SK-N-SH (cell line): ENCODE results near the gene P2RY12. TPM values are rescaled to one million over a fixed set of nuclear protein-coding genes. Genes with fewer than 3 reads are reported as not detected.

ENCODE experiments used
- CTCF ChIA-PET: fragments of 300-600, 350-600 bp; formaldehyde crosslinking; extraction: SDS; loops from one replicate; lab custom pipeline; 2021; lab: Yijun Ruan, JAX
- POLR2A ChIA-PET: fragments of 350-600 bp; sonication (Branson Sonifier 250); formaldehyde crosslinking; extraction: SDS; loops from one replicate; lab custom pipeline; 2020; ENCODE audit warnings: antibody characterized with exemption, inconsistent platforms; lab: Yijun Ruan, JAX
- DNase-seq: peaks from one replicate; pipeline ENCODE4 v3.0.0; 2012
- H2AFZ ChIP-seq: fragments of 200-600 bp; sonication (generic); 2 replicates; pipeline ENCODE4 v1.8.1; 2016; ENCODE audit warnings: antibody characterized with exemption, mild to moderate bottlenecking, low read depth
- H3F3A ChIP-seq: fragments of 200-600 bp; sonication (generic); replicated peaks from 2 replicates; pipeline ENCODE3; 2016; ENCODE audit warnings: antibody characterized with exemption, mild to moderate bottlenecking; ENCODE audit not compliant: insufficient read depth
- H3K27ac ChIP-seq, 2 experiments: fragments of 200-500 bp in 1 of 2; fragments of 200-600 bp in 1 of 2; sonication (Bioruptor generic) in 1 of 2; sonication (generic), shearing (Covaris generic) in 1 of 2; 2 replicates each; pipeline versions ENCODE4 v1.5.1 to v1.6.1; 2014 to 2016; ENCODE audit warnings: low read depth in 2 of 2, inconsistent platforms in 1 of 2, low read length in 1 of 2, mild to moderate bottlenecking in 1 of 2, mixed read lengths in 1 of 2
- H3K27me3 ChIP-seq: fragments of 200-600 bp; sonication (generic), shearing (Covaris generic); 2 replicates; pipeline ENCODE4 v1.6.1; 2016; ENCODE audit warnings: mixed run types; ENCODE audit not compliant: insufficient read depth
- H3K36me3 ChIP-seq, 2 experiments: fragments of 200-500 bp in 1 of 2; fragments of 200-600 bp in 1 of 2; sonication (Bioruptor generic) in 1 of 2; sonication (generic) in 1 of 2; replicated peaks in 1 of 2; 2 replicates each; pipeline versions ENCODE3 to v1.5.1; 2014 to 2016; ENCODE audit warnings: low read length in 1 of 2, mild to moderate bottlenecking in 1 of 2; ENCODE audit not compliant: insufficient read depth in 2 of 2, control insufficient read depth in 1 of 2
- H3K4me1 ChIP-seq, 2 experiments: fragments of 200-500 bp in 1 of 2; fragments of 200-600 bp in 1 of 2; sonication (Bioruptor generic) in 1 of 2; sonication (generic), shearing (Covaris generic) in 1 of 2; 2 replicates each; pipeline versions ENCODE4 v1.5.1 to v1.6.1; 2014 to 2016; ENCODE audit warnings: low read depth in 1 of 2, low read length in 1 of 2, mixed run types in 1 of 2; ENCODE audit not compliant: insufficient read depth in 2 of 2, control insufficient read depth in 1 of 2
- H3K4me2 ChIP-seq: fragments of 200-600 bp; sonication (generic), shearing (Covaris generic); 2 replicates; pipeline ENCODE4 v1.6.1; 2017; ENCODE audit warnings: mixed run types
- H3K4me3 ChIP-seq, 2 experiments: fragments of 200-500 bp in 1 of 2; fragments of 200-600 bp in 1 of 2; sonication (Bioruptor generic) in 1 of 2; sonication (generic), shearing (Covaris generic) in 1 of 2; 2 replicates each; pipeline versions ENCODE4 v1.5.1 to v1.8.1; 2014 to 2016; ENCODE audit warnings: low read depth in 2 of 2, inconsistent platforms in 1 of 2, low read length in 1 of 2, mild to moderate bottlenecking in 1 of 2, mixed read lengths in 1 of 2, moderate library complexity in 1 of 2
- H3K79me2 ChIP-seq: fragments of 200-600 bp; sonication (generic); 2 replicates; pipeline ENCODE4 v1.8.1; 2017; ENCODE audit warnings: mild to moderate bottlenecking; ENCODE audit not compliant: insufficient read depth
- H3K9ac ChIP-seq: fragments of 200-600 bp; sonication (generic); 2 replicates; pipeline ENCODE4 v1.6.1; 2017; ENCODE audit warnings: mixed run types
- H3K9me2 ChIP-seq: fragments of 200-600 bp; sonication (generic); 2 replicates; pipeline ENCODE4 v1.6.1; 2017; ENCODE audit warnings: mixed run types
- H3K9me3 ChIP-seq: fragments of 200-600 bp; sonication (generic); 2 replicates; pipeline ENCODE4 v1.6.1; 2017; ENCODE audit warnings: mixed run types, mild to moderate bottlenecking, moderate library complexity
- H4K20me1 ChIP-seq: fragments of 200-600 bp; sonication (generic); 2 replicates; pipeline ENCODE4 v1.6.1; 2017; ENCODE audit warnings: mild to moderate bottlenecking, mixed run types; ENCODE audit not compliant: insufficient read depth
- CHD2 ChIP-seq: fragments of 150-350 bp; IDR thresholded peaks from 2 replicates; pipeline ENCODE4 v1.6.1; 2018; ENCODE audit warnings: low read length; ENCODE audit not compliant: partially characterized antibody
- EZH2phosphoT487 ChIP-seq: fragments of 200-600 bp; sonication (generic); IDR thresholded peaks from 2 replicates; pipeline ENCODE4 v1.6.1; 2017; ENCODE audit warnings: low read depth, mixed run types, mild to moderate bottlenecking, antibody characterized with exemption, moderate library complexity, borderline replicate concordance
- FOSL2 ChIP-seq: IDR thresholded peaks from 2 replicates; pipeline ENCODE4 v1.4.0; 2012; ENCODE audit warnings: low read depth, mild to moderate bottlenecking, moderate library complexity, borderline replicate concordance
- FOXM1 ChIP-seq: IDR thresholded peaks from 2 replicates; pipeline ENCODE4 v1.4.0; 2012; ENCODE audit warnings: low read depth, mild to moderate bottlenecking
- JUND ChIP-seq: IDR thresholded peaks from 2 replicates; pipeline ENCODE4 v1.4.0; 2012
- MEF2A ChIP-seq: IDR thresholded peaks from 2 replicates; pipeline ENCODE4 v1.4.0; 2012; ENCODE audit warnings: low read depth, borderline replicate concordance
- NFIC ChIP-seq: IDR thresholded peaks from 2 replicates; pipeline ENCODE4 v1.4.0; 2012; ENCODE audit warnings: borderline replicate concordance
- POLR2AphosphoS5 ChIP-seq: IDR thresholded peaks from 2 replicates; pipeline ENCODE4 v1.6.1; 2012; ENCODE audit warnings: low read depth, low read length
- RAD21 ChIP-seq: IDR thresholded peaks from 2 replicates; pipeline ENCODE4 v1.6.1; 2012; ENCODE audit warnings: mild to moderate bottlenecking, low read length
- SIN3A ChIP-seq: IDR thresholded peaks from 2 replicates; pipeline ENCODE4 v1.6.1; 2012; ENCODE audit warnings: low read depth, mild to moderate bottlenecking, low read length, moderate library complexity, borderline replicate concordance
- SMC3 ChIP-seq: IDR thresholded peaks from 2 replicates; pipeline ENCODE4 v1.6.1; 2012; ENCODE audit warnings: low read depth, low read length, improper control_type of control experiment
- TCF12 ChIP-seq: IDR thresholded peaks from 2 replicates; pipeline ENCODE4 v1.4.0; 2012
- YY1 ChIP-seq: IDR thresholded peaks from 2 replicates; pipeline ENCODE4 v1.4.0; 2012; ENCODE audit warnings: low read depth, mild to moderate bottlenecking
- WGBS: methylation state at CpG from one replicate; pipeline ENCODE4 v1.1.6; 2017; ENCODE audit warnings: low lambda C conversion rate; 5-methylcytosine and 5-hydroxymethylcytosine counted together
- polyA plus RNA-seq, 3 experiments: library from polyadenylated mRNA; depleted of rRNA; stranded (reverse); fragments of >200 nt; gene quantifications; 2 replicates each; pipeline ENCODE4 v1.2.3, GENCODE V29; 2012
- TF ChIP-seq, protein P1 (sequence below): IDR thresholded peaks from 2 replicates; pipeline ENCODE4 v1.6.1; 2012; ENCODE audit warnings: mild to moderate bottlenecking, low read depth, low read length, moderate library complexity
- TF ChIP-seq, protein P2 (sequence below): fragments of 200-600 bp; sonication (generic); IDR thresholded peaks from 2 replicates; pipeline ENCODE4 v1.6.1; 2017; ENCODE audit warnings: antibody characterized with exemption, mild to moderate bottlenecking, moderate library complexity
- TF ChIP-seq, protein P3 (sequence below): IDR thresholded peaks from 2 replicates; pipeline ENCODE4; 2012
- TF ChIP-seq, protein P4 (sequence below): IDR thresholded peaks from 2 replicates; pipeline ENCODE4 v1.4.0; 2012; ENCODE audit warnings: low read depth
- TF ChIP-seq, protein P5 (sequence below): IDR thresholded peaks from 2 replicates; pipeline ENCODE4 v1.4.0; 2012; ENCODE audit warnings: low read depth, borderline replicate concordance

The P2RY12 gene
- polyA plus RNA-seq, 1 of the 3 experiments (the other 2 are of a cell fraction): not detected

DNA sequence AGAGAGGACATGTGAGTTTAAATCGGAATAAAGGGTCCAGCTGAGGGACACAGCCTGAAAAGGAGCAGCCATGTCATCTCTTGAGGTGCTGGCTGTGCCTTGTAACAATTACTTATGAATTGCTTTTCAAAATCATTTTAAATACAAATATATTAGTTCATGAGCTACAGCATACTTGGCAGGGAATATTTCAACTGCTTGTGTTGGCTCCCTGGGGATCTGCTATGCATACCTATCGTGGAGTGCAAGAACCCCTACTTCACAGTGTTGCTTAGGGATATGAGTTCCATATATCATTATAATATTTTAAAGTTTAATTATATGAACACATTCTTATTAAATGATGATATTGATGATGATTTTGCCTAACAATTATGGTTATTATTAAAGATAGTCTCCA lies 87.1 kb downstream of the P2RY12 start:
- H3K9me3 ChIP-seq: no peaks in the 10 kb centered on the region
- TF ChIP-seq NFIC (no peak), POLR2AphosphoS5 (no peak), SMC3 (no peak), TCF12 (no peak), MEF2A (no peak), FOXM1 (no peak), EZH2phosphoT487 (no peak), YY1 (no peak), CHD2 (no peak), FOSL2 (no peak), RAD21 (no peak), SIN3A (no peak), JUND (no peak)
- TF ChIP-seq, protein P1, sequence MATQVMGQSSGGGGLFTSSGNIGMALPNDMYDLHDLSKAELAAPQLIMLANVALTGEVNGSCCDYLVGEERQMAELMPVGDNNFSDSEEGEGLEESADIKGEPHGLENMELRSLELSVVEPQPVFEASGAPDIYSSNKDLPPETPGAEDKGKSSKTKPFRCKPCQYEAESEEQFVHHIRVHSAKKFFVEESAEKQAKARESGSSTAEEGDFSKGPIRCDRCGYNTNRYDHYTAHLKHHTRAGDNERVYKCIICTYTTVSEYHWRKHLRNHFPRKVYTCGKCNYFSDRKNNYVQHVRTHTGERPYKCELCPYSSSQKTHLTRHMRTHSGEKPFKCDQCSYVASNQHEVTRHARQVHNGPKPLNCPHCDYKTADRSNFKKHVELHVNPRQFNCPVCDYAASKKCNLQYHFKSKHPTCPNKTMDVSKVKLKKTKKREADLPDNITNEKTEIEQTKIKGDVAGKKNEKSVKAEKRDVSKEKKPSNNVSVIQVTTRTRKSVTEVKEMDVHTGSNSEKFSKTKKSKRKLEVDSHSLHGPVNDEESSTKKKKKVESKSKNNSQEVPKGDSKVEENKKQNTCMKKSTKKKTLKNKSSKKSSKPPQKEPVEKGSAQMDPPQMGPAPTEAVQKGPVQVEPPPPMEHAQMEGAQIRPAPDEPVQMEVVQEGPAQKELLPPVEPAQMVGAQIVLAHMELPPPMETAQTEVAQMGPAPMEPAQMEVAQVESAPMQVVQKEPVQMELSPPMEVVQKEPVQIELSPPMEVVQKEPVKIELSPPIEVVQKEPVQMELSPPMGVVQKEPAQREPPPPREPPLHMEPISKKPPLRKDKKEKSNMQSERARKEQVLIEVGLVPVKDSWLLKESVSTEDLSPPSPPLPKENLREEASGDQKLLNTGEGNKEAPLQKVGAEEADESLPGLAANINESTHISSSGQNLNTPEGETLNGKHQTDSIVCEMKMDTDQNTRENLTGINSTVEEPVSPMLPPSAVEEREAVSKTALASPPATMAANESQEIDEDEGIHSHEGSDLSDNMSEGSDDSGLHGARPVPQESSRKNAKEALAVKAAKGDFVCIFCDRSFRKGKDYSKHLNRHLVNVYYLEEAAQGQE: no peak
- TF ChIP-seq, protein P2, sequence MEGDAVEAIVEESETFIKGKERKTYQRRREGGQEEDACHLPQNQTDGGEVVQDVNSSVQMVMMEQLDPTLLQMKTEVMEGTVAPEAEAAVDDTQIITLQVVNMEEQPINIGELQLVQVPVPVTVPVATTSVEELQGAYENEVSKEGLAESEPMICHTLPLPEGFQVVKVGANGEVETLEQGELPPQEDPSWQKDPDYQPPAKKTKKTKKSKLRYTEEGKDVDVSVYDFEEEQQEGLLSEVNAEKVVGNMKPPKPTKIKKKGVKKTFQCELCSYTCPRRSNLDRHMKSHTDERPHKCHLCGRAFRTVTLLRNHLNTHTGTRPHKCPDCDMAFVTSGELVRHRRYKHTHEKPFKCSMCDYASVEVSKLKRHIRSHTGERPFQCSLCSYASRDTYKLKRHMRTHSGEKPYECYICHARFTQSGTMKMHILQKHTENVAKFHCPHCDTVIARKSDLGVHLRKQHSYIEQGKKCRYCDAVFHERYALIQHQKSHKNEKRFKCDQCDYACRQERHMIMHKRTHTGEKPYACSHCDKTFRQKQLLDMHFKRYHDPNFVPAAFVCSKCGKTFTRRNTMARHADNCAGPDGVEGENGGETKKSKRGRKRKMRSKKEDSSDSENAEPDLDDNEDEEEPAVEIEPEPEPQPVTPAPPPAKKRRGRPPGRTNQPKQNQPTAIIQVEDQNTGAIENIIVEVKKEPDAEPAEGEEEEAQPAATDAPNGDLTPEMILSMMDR: no peak
- TF ChIP-seq, protein P3, sequence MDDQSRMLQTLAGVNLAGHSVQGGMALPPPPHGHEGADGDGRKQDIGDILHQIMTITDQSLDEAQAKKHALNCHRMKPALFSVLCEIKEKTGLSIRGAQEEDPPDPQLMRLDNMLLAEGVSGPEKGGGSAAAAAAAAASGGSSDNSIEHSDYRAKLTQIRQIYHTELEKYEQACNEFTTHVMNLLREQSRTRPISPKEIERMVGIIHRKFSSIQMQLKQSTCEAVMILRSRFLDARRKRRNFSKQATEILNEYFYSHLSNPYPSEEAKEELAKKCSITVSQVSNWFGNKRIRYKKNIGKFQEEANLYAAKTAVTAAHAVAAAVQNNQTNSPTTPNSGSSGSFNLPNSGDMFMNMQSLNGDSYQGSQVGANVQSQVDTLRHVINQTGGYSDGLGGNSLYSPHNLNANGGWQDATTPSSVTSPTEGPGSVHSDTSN: no peak
- TF ChIP-seq, protein P4, sequence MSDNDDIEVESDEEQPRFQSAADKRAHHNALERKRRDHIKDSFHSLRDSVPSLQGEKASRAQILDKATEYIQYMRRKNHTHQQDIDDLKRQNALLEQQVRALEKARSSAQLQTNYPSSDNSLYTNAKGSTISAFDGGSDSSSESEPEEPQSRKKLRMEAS: no peak
- TF ChIP-seq, protein P5, sequence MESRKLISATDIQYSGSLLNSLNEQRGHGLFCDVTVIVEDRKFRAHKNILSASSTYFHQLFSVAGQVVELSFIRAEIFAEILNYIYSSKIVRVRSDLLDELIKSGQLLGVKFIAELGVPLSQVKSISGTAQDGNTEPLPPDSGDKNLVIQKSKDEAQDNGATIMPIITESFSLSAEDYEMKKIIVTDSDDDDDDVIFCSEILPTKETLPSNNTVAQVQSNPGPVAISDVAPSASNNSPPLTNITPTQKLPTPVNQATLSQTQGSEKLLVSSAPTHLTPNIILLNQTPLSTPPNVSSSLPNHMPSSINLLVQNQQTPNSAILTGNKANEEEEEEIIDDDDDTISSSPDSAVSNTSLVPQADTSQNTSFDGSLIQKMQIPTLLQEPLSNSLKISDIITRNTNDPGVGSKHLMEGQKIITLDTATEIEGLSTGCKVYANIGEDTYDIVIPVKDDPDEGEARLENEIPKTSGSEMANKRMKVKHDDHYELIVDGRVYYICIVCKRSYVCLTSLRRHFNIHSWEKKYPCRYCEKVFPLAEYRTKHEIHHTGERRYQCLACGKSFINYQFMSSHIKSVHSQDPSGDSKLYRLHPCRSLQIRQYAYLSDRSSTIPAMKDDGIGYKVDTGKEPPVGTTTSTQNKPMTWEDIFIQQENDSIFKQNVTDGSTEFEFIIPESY: no peak
- TF ChIP-seq, all 33 proteins: peak for 0
- Histone ChIP-seq H3K36me3 (no peaks in the 10 kb centered on the region), H4K20me1 (no peaks in the 10 kb centered on the region), H3K9ac (no peak overlapping the region), H3K27me3 (peaks cover under 1% of the 10 kb centered on the region; the same call in 1 of the 2 replicates), H3K4me1 (no peaks in the 10 kb centered on the region), H3K27ac (no peak overlapping the region), H3K4me2 (no peak overlapping the region), H3K9me2 (no peaks in the 10 kb centered on the region), H3K79me2 (no peaks in the 10 kb centered on the region), H3K4me3 (no peak overlapping the region), H3F3A (peaks cover 7% of the 10 kb centered on the region), H2AFZ (no peak overlapping the region)
- DNase-seq: no peak
- ChIA-PET CTCF (no interaction called here), POLR2A (no interaction called here)
- 39% methylated on average over 2 of the region's 2 CpGs for WGBS
